Measurements from ENCODE around the gene CLCNKA.

GRCh38 chr1:15983275-15983674 is 38.6 kb upstream of the CLCNKA start:
- no peak for TF ChIP-seq CTCF (IDR thresholded peaks at IDR 0.05; ENCODE audit: low read depth, low read length)
- no peak for TF ChIP-seq EZH2phosphoT487 (IDR thresholded peaks at IDR 0.05; ENCODE audit: low read depth)

Data from OCI-LY3 (cell line).